Nasal cavity respiratory epithelium epithelial cell of viscerocranial mucosa (primary cell): Measurements from ENCODE around the gene TRAPPC11. TPM values are rescaled to one million over a fixed set of nuclear protein-coding genes. Genes with fewer than 3 reads are reported as not detected.

Experiments
- total RNA-seq: library from RNA; depleted of rRNA; stranded (reverse); fragments of >200 nt; gene quantifications from 2 replicates; pipeline ENCODE4 v1.2.3, GENCODE V29; 2014

TRAPPC11 gene
- 51.6 and 57.1 TPM in 2 replicates for total RNA-seq

DNA sequence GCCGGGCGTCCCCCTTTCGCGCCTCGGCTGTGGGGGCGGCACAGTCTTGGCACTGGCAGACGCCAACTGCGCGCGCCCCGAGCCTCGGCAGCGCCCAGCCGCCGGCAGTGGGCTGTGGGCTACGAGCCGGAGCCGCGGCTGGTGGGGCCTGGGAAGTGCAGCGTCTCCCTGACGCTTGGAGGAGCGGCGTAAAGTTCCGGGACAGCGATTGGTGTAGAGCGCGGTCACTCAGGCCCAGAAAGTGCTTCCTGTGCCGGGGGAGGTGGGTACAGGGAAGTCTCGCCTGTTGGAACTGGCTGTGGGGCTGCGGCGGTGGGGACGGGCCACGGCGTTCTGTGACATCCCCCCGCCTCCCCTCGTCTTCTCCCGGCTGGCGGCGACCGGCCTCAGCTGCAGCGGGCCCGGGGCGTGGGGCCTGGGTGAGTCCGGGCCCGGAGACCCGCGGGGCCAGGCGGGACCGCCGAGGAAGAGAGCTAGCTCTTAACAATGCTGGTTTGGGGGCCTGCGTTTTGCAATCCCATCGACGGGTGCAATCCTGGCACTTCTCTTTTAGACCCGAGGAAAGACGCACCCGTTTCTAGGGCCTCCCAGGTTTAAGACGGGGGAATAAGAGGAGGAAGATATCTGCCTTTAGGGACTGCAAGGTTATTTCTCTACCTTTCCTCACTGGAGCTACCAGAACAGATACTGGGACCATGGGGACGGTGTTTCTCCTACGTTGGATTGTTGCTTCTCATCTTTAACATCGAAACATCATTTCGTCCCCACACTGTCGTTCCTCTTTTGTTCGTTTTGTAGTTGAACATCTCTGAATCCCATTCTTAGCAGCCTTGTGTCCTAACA lies at the start of gene TRAPPC11, which contains the start of gene RWDD4:
TRAPPC11 (plus strand) TSS at position 265 of the 843 bp plus-strand sequence. CDS start 4,575 bp downstream, outside the sequence.
RWDD4 (minus strand) TSS at position 157 of the 843 bp plus-strand sequence. CDS start 233 bp downstream, outside the sequence.

Other genes with a start within 250 kb of the TRAPPC11 start
- gene CDKN2AIP, start 214.7 kb upstream of the TRAPPC11 start, total RNA-seq, result 19.5 and 20.1 TPM in 2 replicates
- gene ING2, start 154.2 kb upstream of the TRAPPC11 start, total RNA-seq, result 17.4 and 17.9 TPM in 2 replicates
- 21.9 and 24.4 TPM in 2 replicates for gene RWDD4, start 108 bp upstream of the TRAPPC11 start, total RNA-seq
- 1.4 and 16.7 TPM in 2 replicates for gene STOX2, start 246.0 kb downstream of the TRAPPC11 start, total RNA-seq